CD4-positive, CD25-positive, alpha-beta regulatory T cell (primary cell): ENCODE measurements around the gene TSPAN9. TPM values are rescaled to one million over a fixed set of nuclear protein-coding genes. Genes with fewer than 3 reads are reported as not detected.

Source experiments
- ATAC-seq, 2 donors: fragments of 150-1000 bp; cut with Tn5 transposase; one replicate each; pipeline ENCODE4 v1.10.0; 2021; ENCODE audit warnings: low read depth in 2 of 2, moderate number of reproducible peaks in 2 of 2, moderate library complexity in 1 of 2
- DNase-seq, 3 donors: peaks; one replicate each; pipeline versions ENCODE4 v3.0.0 to v3.0.0-alpha.2; 2012 to 2022; ENCODE audit warnings: mixed read lengths in 1 of 3
- H3K27ac ChIP-seq: one replicate; pipeline ENCODE4 v1.7.0; 2013; ENCODE audit warnings: mild to moderate bottlenecking, low read length; ENCODE audit not compliant: insufficient read depth, poor library complexity, severe bottlenecking
- H3K27me3 ChIP-seq: one replicate; pipeline ENCODE4 v1.7.0; 2013; ENCODE audit warnings: low read length; ENCODE audit not compliant: control insufficient read depth, insufficient read depth
- H3K36me3 ChIP-seq: one replicate; pipeline ENCODE4 v1.7.0; 2013; ENCODE audit warnings: mild to moderate bottlenecking, low read length, moderate library complexity; ENCODE audit not compliant: control insufficient read depth, insufficient read depth
- H3K4me1 ChIP-seq: 2 replicates; pipeline ENCODE4 v1.7.0; 2013; ENCODE audit warnings: mild to moderate bottlenecking, low read length; ENCODE audit not compliant: insufficient read depth, control insufficient read depth, poor library complexity, severe bottlenecking
- H3K4me3 ChIP-seq: one replicate; pipeline ENCODE4 v1.7.0; 2013; ENCODE audit warnings: low read depth, mild to moderate bottlenecking, low read length, moderate library complexity
- H3K9me3 ChIP-seq, 2 experiments: 1 replicate in 1 of 2; 2 replicates in 1 of 2; pipeline ENCODE4 v1.7.0; 2013; ENCODE audit warnings: low read length in 2 of 2, mild to moderate bottlenecking in 1 of 2, moderate library complexity in 1 of 2; ENCODE audit not compliant: control insufficient read depth in 2 of 2
- H3K27ac Mint-ChIP-seq, 3 donors: one replicate each; pipeline ENCODE4 v1.8.0; 2020 to 2022; ENCODE audit warnings: mild to moderate bottlenecking in 3 of 3, mixed read lengths in 3 of 3, moderate library complexity in 2 of 3
- H3K27me3 Mint-ChIP-seq: one replicate; pipeline ENCODE4 v1.8.0; 2022; ENCODE audit warnings: mild to moderate bottlenecking, mixed read lengths
- H3K36me3 Mint-ChIP-seq: one replicate; pipeline ENCODE4 v1.8.0; 2020; ENCODE audit warnings: mixed read lengths
- H3K4me1 Mint-ChIP-seq, 4 donors: one replicate each; pipeline ENCODE4 v1.8.0; 2020 to 2022; ENCODE audit warnings: mixed read lengths in 4 of 4, mild to moderate bottlenecking in 1 of 4
- H3K4me3 Mint-ChIP-seq, 4 donors: one replicate each; pipeline ENCODE4 v1.8.0; 2020 to 2022; ENCODE audit warnings: mild to moderate bottlenecking in 4 of 4, mixed read lengths in 4 of 4, moderate library complexity in 3 of 4
- H3K9me3 Mint-ChIP-seq, 7 donors: one replicate each; pipeline ENCODE4 v1.8.0; 2020 to 2022; ENCODE audit warnings: mixed read lengths in 7 of 7, mild to moderate bottlenecking in 3 of 7, moderate library complexity in 2 of 7
- polyA plus RNA-seq, 4 donors: library from polyadenylated mRNA; unstranded; fragments of 300-500 nt; fragmentation: Illumina TruSeq; gene quantifications; one replicate each; pipeline ENCODE4 v1.2.3, GENCODE V29; 2021
- total RNA-seq: library from RNA; stranded (reverse); gene quantifications from one replicate; pipeline ENCODE4 v1.2.3, GENCODE V29; 2022

The TSPAN9 gene
- total and polyA plus RNA-seq, 5 donors from 2014 or later: 0.09 to 1.2 (median 0.30) TPM; not detected in 1

DNA sequence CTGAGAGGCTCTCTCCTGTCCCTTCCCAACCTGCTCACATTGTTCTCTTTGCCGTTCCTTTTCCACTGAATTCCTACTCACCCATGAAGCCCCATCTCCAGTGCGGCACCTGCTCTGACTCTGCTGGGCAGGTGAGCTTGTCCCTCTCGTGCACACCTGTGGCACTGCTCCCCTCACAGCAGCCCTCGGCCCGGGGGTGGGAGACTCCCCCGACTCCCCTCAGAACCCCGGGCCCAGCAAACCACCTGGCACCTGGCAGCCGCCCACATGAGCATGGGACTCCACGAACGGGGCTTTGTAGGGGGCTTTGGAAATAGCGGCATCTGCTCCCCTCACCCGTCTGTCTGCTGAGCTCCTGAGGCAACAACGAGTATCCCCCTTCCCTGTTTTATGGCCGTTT lies 251.4 kb downstream of the TSPAN9 start:
- no peak for ATAC-seq
- Mint-ChIP-seq H3K27ac (no peak overlapping the region), H3K4me1 (no peaks in the 10 kb centered on the region), H3K9me3 (peaks cover 0 to 2% (median 0%) of the 10 kb centered on the region in 7 donors), H3K4me3 (no peak overlapping the region), H3K36me3 (no peaks in the 10 kb centered on the region), H3K27me3 (peaks cover 4% of the 10 kb centered on the region)
- Histone ChIP-seq H3K9me3 (no peaks in the 10 kb centered on the region), H3K4me3 (no peak overlapping the region), H3K27ac (no peak overlapping the region), H3K4me1 (no peaks in the 10 kb centered on the region), H3K27me3 (no peaks in the 10 kb centered on the region), H3K36me3 (no peaks in the 10 kb centered on the region)
- no peak for DNase-seq

DNA sequence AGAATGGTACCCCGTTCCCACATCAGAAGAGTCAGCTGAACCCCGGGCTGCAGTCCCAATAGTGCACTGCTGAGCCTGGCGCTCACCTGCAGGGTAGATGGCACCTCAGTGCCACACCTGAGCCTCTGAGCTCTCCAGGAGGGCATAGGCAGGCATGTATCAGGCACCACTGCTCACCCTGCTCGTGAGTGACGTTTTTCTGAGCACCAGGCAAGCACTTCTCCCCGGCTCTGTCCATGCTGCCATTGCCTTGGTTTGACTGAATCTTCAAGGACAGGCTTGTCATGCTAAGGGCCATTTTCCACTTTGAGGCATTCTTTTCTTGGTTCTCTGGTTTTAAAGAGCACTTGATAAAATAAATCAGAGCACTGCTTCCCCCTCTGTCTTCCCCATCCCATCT lies 252.2 kb downstream of the TSPAN9 start:
- ATAC-seq: no peak
- peaks cover 2% of the 10 kb centered on the region for H3K27me3 Mint-ChIP-seq
- peaks cover 0 to 2% (median 0%) of the 10 kb centered on the region in 7 donors for H3K9me3 Mint-ChIP-seq
- Histone ChIP-seq H3K27ac (no peak overlapping the region), H3K4me3 (no peak overlapping the region), H3K27me3 (no peaks in the 10 kb centered on the region), H3K36me3 (no peaks in the 10 kb centered on the region), H3K4me1 (no peaks in the 10 kb centered on the region), H3K9me3 (no peaks in the 10 kb centered on the region)
- no peak for DNase-seq
- no peak overlapping the region for H3K4me3 Mint-ChIP-seq
- no peak overlapping the region for H3K27ac Mint-ChIP-seq
- no peaks in the 10 kb centered on the region for H3K36me3 Mint-ChIP-seq
- no peaks in the 10 kb centered on the region for H3K4me1 Mint-ChIP-seq

- H3K36me3 ChIP-seq: no peaks in the 10 kb centered on the region
- H3K27me3 Mint-ChIP-seq: no peaks in the 10 kb centered on the region
- no peaks in the 10 kb centered on the region for H3K4me1 ChIP-seq
- H3K4me1 Mint-ChIP-seq: no peaks in the 10 kb centered on the region
- DNase-seq (no peak), ATAC-seq (no peak)
- H3K4me3 Mint-ChIP-seq: no peak overlapping the region
- H3K27ac Mint-ChIP-seq: no peak overlapping the region
- H3K9me3 Mint-ChIP-seq: peaks cover 0 to 2% (median 0%) of the 10 kb centered on the region in 7 donors
- H3K4me3 ChIP-seq: no peak overlapping the region
- H3K27ac ChIP-seq: no peak overlapping the region
- no peaks in the 10 kb centered on the region for H3K27me3 ChIP-seq
- H3K36me3 Mint-ChIP-seq: no peaks in the 10 kb centered on the region
- H3K9me3 ChIP-seq: no peaks in the 10 kb centered on the region
These were observed 253.9 kb downstream of the TSPAN9 start for GRCh38 chr12:3330976-3331510.

DNA sequence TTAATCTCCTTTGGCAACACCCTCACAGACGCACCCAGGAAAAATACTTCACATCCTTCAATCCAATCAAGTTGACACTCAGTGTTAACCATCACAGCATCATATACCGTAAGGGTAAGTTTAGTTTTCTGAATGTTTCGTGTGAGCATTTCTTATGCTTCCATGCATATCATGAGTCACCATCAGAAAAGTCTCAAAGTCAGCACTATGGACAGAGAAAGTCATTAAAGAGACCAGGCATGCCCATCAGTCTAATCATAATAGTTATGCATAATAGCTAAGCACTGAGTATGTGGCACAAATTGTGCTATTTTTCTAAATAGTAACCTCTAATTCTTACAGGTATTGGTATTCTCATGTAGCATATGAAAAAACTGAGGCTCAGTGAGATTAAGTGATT lies 255.0 kb downstream of the TSPAN9 start:
- no peaks in the 10 kb centered on the region for H3K36me3 ChIP-seq
- H3K27me3 Mint-ChIP-seq: no peaks in the 10 kb centered on the region
- peaks cover 0 to 2% (median 0%) of the 10 kb centered on the region in 7 donors for H3K9me3 Mint-ChIP-seq
- no peaks in the 10 kb centered on the region for H3K4me1 ChIP-seq
- DNase-seq (no peak), ATAC-seq (no peak)
- no peak overlapping the region for H3K4me3 ChIP-seq
- H3K27ac Mint-ChIP-seq: no peak overlapping the region
- H3K27ac ChIP-seq: no peak overlapping the region
- no peaks in the 10 kb centered on the region for H3K27me3 ChIP-seq
- H3K4me3 Mint-ChIP-seq: no peak overlapping the region
- no peaks in the 10 kb centered on the region for H3K9me3 ChIP-seq
- no peaks in the 10 kb centered on the region for H3K4me1 Mint-ChIP-seq
- no peaks in the 10 kb centered on the region for H3K36me3 Mint-ChIP-seq

GRCh38 chr12:3333583-3333982 lies 256.4 kb downstream of the TSPAN9 start:
- H3K36me3 Mint-ChIP-seq: no peaks in the 10 kb centered on the region
- no peaks in the 10 kb centered on the region for H3K27me3 ChIP-seq
- H3K36me3 ChIP-seq: no peaks in the 10 kb centered on the region
- H3K27ac ChIP-seq: no peak overlapping the region
- H3K27ac Mint-ChIP-seq: no peak overlapping the region
- ATAC-seq (no peak), DNase-seq (no peak)
- H3K9me3 Mint-ChIP-seq: peaks cover 0 to 1% (median 0%) of the 10 kb centered on the region in 7 donors
- H3K9me3 ChIP-seq: no peaks in the 10 kb centered on the region
- H3K4me1 Mint-ChIP-seq: no peaks in the 10 kb centered on the region
- no peak overlapping the region for H3K4me3 ChIP-seq
- peaks cover under 1% of the 10 kb centered on the region for H3K27me3 Mint-ChIP-seq
- no peaks in the 10 kb centered on the region for H3K4me1 ChIP-seq
- no peak overlapping the region for H3K4me3 Mint-ChIP-seq

DNA sequence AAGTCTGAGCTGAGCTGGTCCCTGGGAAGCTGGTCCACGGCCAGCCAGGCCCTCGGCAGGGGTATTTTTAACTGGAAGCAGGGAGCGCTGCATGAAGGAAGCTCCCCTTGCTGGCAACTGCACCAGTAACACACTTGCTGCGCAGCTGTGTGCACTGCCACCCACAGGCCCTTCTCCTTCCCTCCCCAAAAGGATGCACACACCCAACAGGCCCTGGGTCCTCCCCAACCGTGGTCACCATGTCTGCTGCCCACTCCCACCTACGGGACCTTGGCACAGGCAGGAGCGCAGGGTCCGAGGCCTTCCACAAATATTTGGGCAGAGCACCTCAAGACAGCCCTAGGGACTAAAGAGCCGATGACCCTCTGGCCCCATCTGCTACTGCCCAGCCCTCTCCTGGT lies 256.8 kb downstream of the TSPAN9 start:
- ATAC-seq: no peak

GRCh38 chr12:3335078-3335487 lies 257.9 kb downstream of the TSPAN9 start:
- DNase-seq (no peak), ATAC-seq (no peak)
- no peak overlapping the region for H3K4me3 Mint-ChIP-seq
- Histone ChIP-seq H3K4me1 (no peaks in the 10 kb centered on the region), H3K4me3 (no peak overlapping the region), H3K27ac (no peak overlapping the region), H3K36me3 (no peaks in the 10 kb centered on the region), H3K9me3 (no peaks in the 10 kb centered on the region), H3K27me3 (no peaks in the 10 kb centered on the region)
- no peaks in the 10 kb centered on the region for H3K4me1 Mint-ChIP-seq
- H3K27me3 Mint-ChIP-seq: peaks cover 9% of the 10 kb centered on the region
- no peaks in the 10 kb centered on the region for H3K36me3 Mint-ChIP-seq
- no peak overlapping the region for H3K27ac Mint-ChIP-seq
- H3K9me3 Mint-ChIP-seq: no peaks in the 10 kb centered on the region

More for the DNA sequence above, 256.8 kb downstream of the TSPAN9 start:
- Mint-ChIP-seq H3K27me3 (peaks cover 4% of the 10 kb centered on the region), H3K4me1 (no peaks in the 10 kb centered on the region), H3K9me3 (peaks cover 0 to under 1% (median 0%) of the 10 kb centered on the region in 7 donors), H3K4me3 (no peak overlapping the region), H3K36me3 (no peaks in the 10 kb centered on the region), H3K27ac (no peak overlapping the region)
- no peak overlapping the region for H3K27ac ChIP-seq
- no peak for DNase-seq
- H3K36me3 ChIP-seq: no peaks in the 10 kb centered on the region
- no peak overlapping the region for H3K4me3 ChIP-seq
- H3K9me3 ChIP-seq: no peaks in the 10 kb centered on the region
- H3K27me3 ChIP-seq: no peaks in the 10 kb centered on the region
- no peaks in the 10 kb centered on the region for H3K4me1 ChIP-seq
